HL-60/S4 treated with phorbol 12-myristate 13-acetate at 8.2 ng/mL for 4 days and 3 days (cell line): ENCODE measurements around the gene ABHD8.
"Not testable (repeated sequence)": the region's sequence is repeated elsewhere in the genome, so short reads cannot be mapped to it uniquely, and the experiment has no call there.

Experiments used
- in situ Hi-C: fragments of 300-500 bp; cut with MboI; formaldehyde crosslinking; loops from 2 replicates; pipeline ENCODE4 v1.15.0; 2022; ENCODE audit warnings: low sequenced_read_pairs

The ABHD8 gene

GRCh38 chr19:17300992-17301619 lies 2.1 kb downstream of the ABHD8 start:
- in situ Hi-C loops: no loop called here

GRCh38 chr19:17296976-17297375 lies 6.2 kb downstream of the ABHD8 start:
- in situ Hi-C loops: no loop called here

GRCh38 chr19:17296273-17296672 lies 7.0 kb downstream of the ABHD8 start:
- in situ Hi-C loops: no loop called here

GRCh38 chr19:17295551-17295950 lies 7.7 kb downstream of the ABHD8 start:
- in situ Hi-C loops: not testable (repeated sequence)

- in situ Hi-C loops: no loop called here
These were observed 9.0 kb downstream of the ABHD8 start for GRCh38 chr19:17294051-17294891.

- in situ Hi-C loops: no loop called here
These were observed 9.6 kb downstream of the ABHD8 start for GRCh38 chr19:17293605-17294004.

GRCh38 chr19:17292301-17293074 lies 10.7 kb downstream of the ABHD8 start:
- in situ Hi-C loops: no loop called here

GRCh38 chr19:17289489-17289888 lies 13.7 kb downstream of the ABHD8 start:
- in situ Hi-C loops: loop anchor here (10.0 kb wide), 1 partner anchor 525 kb away; no protein-coding TSS in a partner anchor

GRCh38 chr19:17286752-17287151 lies 16.5 kb downstream of the ABHD8 start:
- in situ Hi-C loops: loop anchor here (10.0 kb wide), 1 partner anchor 522 kb away; no protein-coding TSS in a partner anchor

GRCh38 chr19:17286263-17286662 lies 17.0 kb downstream of the ABHD8 start:
- in situ Hi-C loops: loop anchor here (10.0 kb wide), 1 partner anchor 521 kb away; no protein-coding TSS in a partner anchor

GRCh38 chr19:17285415-17286135 lies 17.6 kb downstream of the ABHD8 start:
- in situ Hi-C loops: loop anchor here (10.0 kb wide), 1 partner anchor 521 kb away; no protein-coding TSS in a partner anchor

- in situ Hi-C loops: loop anchor here (10.0 kb wide), 1 partner anchor 519 kb away; no protein-coding TSS in a partner anchor
These were observed 19.7 kb downstream of the ABHD8 start for GRCh38 chr19:17283504-17283996.

- in situ Hi-C loops: loop anchor here (10.0 kb wide), 1 partner anchor 518 kb away; no protein-coding TSS in a partner anchor
These were observed 20.6 kb downstream of the ABHD8 start for GRCh38 chr19:17282488-17283125.

GRCh38 chr19:17281391-17282304 lies 21.6 kb downstream of the ABHD8 start, which contains the start of gene ANKLE1:
Gene ANKLE1, plus strand, starts transcription at chr19:17281901. Its CDS starts 20 bp downstream, at chr19:17281921.
- in situ Hi-C loops: loop anchor here (10.0 kb wide), 1 partner anchor 517 kb away; no protein-coding TSS in a partner anchor

- in situ Hi-C loops: no loop called here
These were observed 23.8 kb downstream of the ABHD8 start for GRCh38 chr19:17279436-17279835.

- in situ Hi-C loops: no loop called here
These were observed 27.6 kb downstream of the ABHD8 start for GRCh38 chr19:17275441-17276175.

- in situ Hi-C loops: not testable (repeated sequence)
These were observed 28.3 kb downstream of the ABHD8 start for GRCh38 chr19:17274892-17275291.

- in situ Hi-C loops: no loop called here
These were observed 34.5 kb downstream of the ABHD8 start for GRCh38 chr19:17268754-17269153.
